Adipocyte (in vitro differentiated cells): ENCODE data around the gene MYOM1.

Experiments
- DNase-seq: peaks from one replicate; pipeline ENCODE4 v3.0.0-alpha.2; 2015; ENCODE audit warnings: low read depth
- H3K27me3 ChIP-seq: replicated peaks from 2 replicates; pipeline ENCODE4 v1.7.0; 2013; ENCODE audit warnings: mild to moderate bottlenecking, low read length, moderate library complexity; ENCODE audit not compliant: control insufficient read depth, insufficient read depth
- H3K36me3 ChIP-seq: 2 replicates; pipeline ENCODE4 v1.7.0; 2013; ENCODE audit warnings: low read length, mild to moderate bottlenecking, moderate library complexity; ENCODE audit not compliant: control insufficient read depth, insufficient read depth, severe bottlenecking
- H3K4me1 ChIP-seq: 2 replicates; pipeline ENCODE4 v1.7.0; 2013; ENCODE audit warnings: mild to moderate bottlenecking, low read length, moderate library complexity; ENCODE audit not compliant: control insufficient read depth, insufficient read depth
- H3K4me3 ChIP-seq: 2 replicates; pipeline ENCODE4 v1.7.0; 2013; ENCODE audit warnings: mild to moderate bottlenecking, low read length, moderate library complexity
- H3K9ac ChIP-seq: 2 replicates; pipeline ENCODE4 v1.7.0; 2013; ENCODE audit warnings: mild to moderate bottlenecking, low read length, moderate library complexity
- H3K9me3 ChIP-seq: 2 replicates; pipeline ENCODE4 v1.7.0; 2013; ENCODE audit warnings: mild to moderate bottlenecking, low read length, moderate library complexity; ENCODE audit not compliant: control insufficient read depth

Gene MYOM1

GRCh38 chr18:3193331-3193730 lies 26.4 kb downstream of the MYOM1 start:
- DNase-seq: no peak

GRCh38 chr18:3192752-3193151 lies 27.0 kb downstream of the MYOM1 start:
- Histone ChIP-seq H3K27me3 (no peaks in the 10 kb centered on the region), H3K36me3 (peaks cover 6% of the 10 kb centered on the region), H3K9me3 (no peaks in the 10 kb centered on the region), H3K4me1 (no peaks in the 10 kb centered on the region), H3K4me3 (no peak overlapping the region), H3K9ac (no peak overlapping the region)
- no peak for DNase-seq

More at GRCh38 chr18:3193331-3193730, 26.4 kb downstream of the MYOM1 start:
- Histone ChIP-seq H3K4me1 (no peaks in the 10 kb centered on the region), H3K9me3 (no peaks in the 10 kb centered on the region), H3K4me3 (no peak overlapping the region), H3K27me3 (no peaks in the 10 kb centered on the region), H3K36me3 (peaks cover 6% of the 10 kb centered on the region), H3K9ac (no peak overlapping the region)

- Histone ChIP-seq H3K9ac (no peak overlapping the region), H3K36me3 (peaks cover 6% of the 10 kb centered on the region), H3K4me3 (no peak overlapping the region), H3K4me1 (no peaks in the 10 kb centered on the region), H3K9me3 (no peaks in the 10 kb centered on the region), H3K27me3 (no peaks in the 10 kb centered on the region)
- DNase-seq: no peak
Observed at GRCh38 chr18:3192286-3192685, 27.5 kb downstream of the MYOM1 start.

- DNase-seq: no peak
- Histone ChIP-seq H3K9ac (no peak overlapping the region), H3K27me3 (no peaks in the 10 kb centered on the region), H3K4me3 (no peak overlapping the region), H3K4me1 (peaks cover 3% of the 10 kb centered on the region), H3K9me3 (no peaks in the 10 kb centered on the region), H3K36me3 (peaks cover 9% of the 10 kb centered on the region)
Observed at GRCh38 chr18:3190610-3191009, 29.2 kb downstream of the MYOM1 start.

DNA sequence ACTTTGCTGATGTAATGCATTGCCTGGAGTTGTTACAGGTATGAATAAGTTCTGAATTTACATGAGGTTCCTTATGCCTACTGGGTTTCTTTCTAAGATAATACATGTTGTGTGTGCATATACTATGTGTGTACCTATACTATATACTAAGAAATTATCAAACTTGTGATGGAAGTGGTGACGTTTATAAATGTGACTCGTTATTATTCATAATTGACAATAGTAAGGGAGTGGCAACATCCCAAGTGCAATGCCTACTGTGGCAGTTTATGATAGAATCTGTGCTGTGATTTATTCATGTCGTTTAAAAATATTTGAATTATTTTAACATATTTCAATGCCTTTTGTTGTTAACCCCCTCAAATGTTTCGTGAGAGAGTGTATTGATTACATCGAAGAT lies 29.9 kb downstream of the MYOM1 start:
- H3K9ac ChIP-seq: no peak overlapping the region
- no peaks in the 10 kb centered on the region for H3K9me3 ChIP-seq
- no peak overlapping the region for H3K4me3 ChIP-seq
- no peaks in the 10 kb centered on the region for H3K27me3 ChIP-seq
- H3K4me1 ChIP-seq: peaks cover 8% of the 10 kb centered on the region
- peaks cover 9% of the 10 kb centered on the region for H3K36me3 ChIP-seq
- no peak for DNase-seq

GRCh38 chr18:3186678-3187658 lies 32.8 kb downstream of the MYOM1 start:
- H3K4me1 ChIP-seq: peaks cover 10% of the 10 kb centered on the region

GRCh38 chr18:3184275-3184963 lies 35.3 kb downstream of the MYOM1 start:
- Histone ChIP-seq H3K4me3 (no peak overlapping the region), H3K4me1 (peaks cover 24% of the 10 kb centered on the region), H3K36me3 (peaks cover 7% of the 10 kb centered on the region), H3K9me3 (no peaks in the 10 kb centered on the region), H3K9ac (no peak overlapping the region), H3K27me3 (no peaks in the 10 kb centered on the region)
- DNase-seq: no peak

More at GRCh38 chr18:3186678-3187658, 32.8 kb downstream of the MYOM1 start:
- Histone ChIP-seq H3K27me3 (no peaks in the 10 kb centered on the region), H3K36me3 (peaks cover 7% of the 10 kb centered on the region), H3K9ac (no peak overlapping the region), H3K9me3 (no peaks in the 10 kb centered on the region), H3K4me3 (no peak overlapping the region)
- no peak for DNase-seq

GRCh38 chr18:3183103-3183717 lies 36.6 kb downstream of the MYOM1 start:
- H3K9me3 ChIP-seq: no peaks in the 10 kb centered on the region
- peaks cover 25% of the 10 kb centered on the region for H3K4me1 ChIP-seq
- H3K4me3 ChIP-seq: no peak overlapping the region
- peaks cover 3% of the 10 kb centered on the region for H3K36me3 ChIP-seq
- H3K27me3 ChIP-seq: no peaks in the 10 kb centered on the region
- DNase-seq: no peak
- H3K9ac ChIP-seq: no peak overlapping the region

- DNase-seq: peak; percentile 16
- Histone ChIP-seq H3K9ac (peak overlapping the region; percentile 0), H3K9me3 (no peaks in the 10 kb centered on the region)
Observed at GRCh38 chr18:3180325-3180724, 39.4 kb downstream of the MYOM1 start.

DNA sequence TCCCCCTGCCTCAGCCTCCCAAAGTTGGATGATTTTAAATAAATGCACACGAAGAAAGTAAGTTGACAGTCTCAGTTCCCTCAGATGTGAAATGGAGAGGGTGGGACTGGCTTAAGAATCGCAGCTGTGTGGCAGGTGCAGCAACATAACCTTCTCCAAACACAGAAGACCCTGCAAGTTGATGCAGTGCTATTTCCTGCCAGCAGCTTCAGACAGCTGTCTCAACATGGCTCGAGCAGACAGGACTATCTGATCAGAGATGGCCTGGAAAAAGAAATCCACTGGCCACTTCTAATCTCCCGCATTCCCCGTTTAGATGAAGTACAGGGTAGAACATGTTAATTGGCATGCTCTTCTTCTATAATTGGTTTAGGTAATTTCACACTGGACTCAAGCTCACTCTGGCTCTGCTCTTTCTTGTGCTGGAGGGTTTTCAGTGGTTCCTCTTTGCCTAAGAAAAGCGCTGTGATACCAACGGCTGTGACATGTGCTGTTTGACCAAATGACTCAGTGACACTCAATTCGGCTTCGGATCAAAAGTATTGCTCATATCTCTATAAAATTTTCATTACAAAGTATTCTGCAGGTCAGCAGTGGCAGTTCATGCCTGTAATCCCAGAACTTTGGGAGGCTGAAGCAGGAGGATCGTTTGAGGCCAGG lies 40.2 kb downstream of the MYOM1 start:
- peak overlapping the region; percentile 0 for H3K9ac ChIP-seq
- H3K27me3 ChIP-seq: no peaks in the 10 kb centered on the region
- no peak overlapping the region for H3K4me3 ChIP-seq
- no peak for DNase-seq
- H3K36me3 ChIP-seq: no peaks in the 10 kb centered on the region
- no peaks in the 10 kb centered on the region for H3K9me3 ChIP-seq
- H3K4me1 ChIP-seq: peaks cover 28% of the 10 kb centered on the region

More at GRCh38 chr18:3180325-3180724, 39.4 kb downstream of the MYOM1 start:
- no peak overlapping the region for H3K4me3 ChIP-seq
- H3K36me3 ChIP-seq: no peaks in the 10 kb centered on the region
- H3K27me3 ChIP-seq: no peaks in the 10 kb centered on the region
- H3K4me1 ChIP-seq: peaks cover 26% of the 10 kb centered on the region
